Measurements from ENCODE around the gene EXOC4. TPM values are rescaled to one million over a fixed set of nuclear protein-coding genes. Genes with fewer than 3 reads are reported as not detected.

EXOC4 gene
- total RNA-seq, 1 donor from 2014 or later, result 41.3 TPM

GRCh38 chr7:133234961-133235875 is 17.7 kb upstream of the EXOC4 start:
- no peak overlapping the region for H3K4me3 ChIP-seq (ENCODE audit: low read depth, low read length)
- TF ChIP-seq CTCF (conservative IDR thresholded peaks at IDR 0.05; ENCODE audit: low read depth, low read length), result no peak
- no peak for DNase-seq (ENCODE audit: low read depth)

DNA sequence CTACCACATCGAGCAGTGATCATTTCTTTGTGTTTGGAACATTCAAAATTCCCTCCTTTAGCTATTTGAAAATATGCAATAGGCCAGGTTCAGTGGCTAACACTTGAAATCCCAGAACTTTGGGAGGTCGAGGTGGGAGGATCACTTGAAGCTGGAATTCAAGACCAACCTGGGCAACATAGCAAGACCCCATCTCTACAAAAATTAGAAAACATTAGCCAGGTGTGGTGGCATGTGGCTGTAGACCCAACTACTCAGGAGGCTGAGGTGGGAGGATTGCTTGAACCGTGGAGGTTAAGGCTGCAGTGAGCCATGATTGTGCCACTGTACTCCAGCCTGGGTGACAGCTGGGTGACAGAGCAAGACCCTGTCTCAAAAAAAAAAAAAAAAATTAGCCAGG is 15.3 kb upstream of the EXOC4 start:
- no peak overlapping the region for H3K4me3 ChIP-seq (ENCODE audit: low read depth, low read length)
- TF ChIP-seq CTCF (conservative IDR thresholded peaks at IDR 0.05; ENCODE audit: low read depth, low read length), result no peak
- DNase-seq (ENCODE audit: low read depth), result no peak

DNA sequence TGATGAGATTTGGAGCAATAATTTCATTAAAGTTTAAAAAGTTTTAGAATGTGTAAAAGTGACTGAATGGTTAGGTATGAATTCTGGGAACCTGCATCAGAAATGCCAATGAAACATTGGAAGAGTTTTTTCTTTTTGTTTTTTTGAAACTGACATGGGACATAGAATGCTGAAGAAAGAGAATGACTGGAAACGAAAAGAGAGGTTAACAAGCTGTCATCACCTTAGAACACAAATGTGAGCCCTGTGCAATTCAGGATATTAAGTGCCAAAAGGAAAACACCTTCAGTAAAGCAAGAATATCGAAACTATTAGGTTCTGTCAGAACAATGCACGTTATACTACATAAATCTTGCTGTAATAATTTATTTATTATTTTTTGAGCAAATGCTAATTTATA is 12.6 kb upstream of the EXOC4 start:
- no peak overlapping the region for H3K4me3 ChIP-seq (ENCODE audit: low read depth, low read length)
- DNase-seq (ENCODE audit: low read depth), result no peak
- TF ChIP-seq CTCF (conservative IDR thresholded peaks at IDR 0.05; ENCODE audit: low read depth, low read length), result no peak

GRCh38 chr7:133246558-133246957 is 6.3 kb upstream of the EXOC4 start:
- DNase-seq (ENCODE audit: low read depth), result no peak
- H3K4me3 ChIP-seq (ENCODE audit: low read depth, low read length), result no peak overlapping the region
- TF ChIP-seq CTCF (conservative IDR thresholded peaks at IDR 0.05; ENCODE audit: low read depth, low read length), result no peak

DNA sequence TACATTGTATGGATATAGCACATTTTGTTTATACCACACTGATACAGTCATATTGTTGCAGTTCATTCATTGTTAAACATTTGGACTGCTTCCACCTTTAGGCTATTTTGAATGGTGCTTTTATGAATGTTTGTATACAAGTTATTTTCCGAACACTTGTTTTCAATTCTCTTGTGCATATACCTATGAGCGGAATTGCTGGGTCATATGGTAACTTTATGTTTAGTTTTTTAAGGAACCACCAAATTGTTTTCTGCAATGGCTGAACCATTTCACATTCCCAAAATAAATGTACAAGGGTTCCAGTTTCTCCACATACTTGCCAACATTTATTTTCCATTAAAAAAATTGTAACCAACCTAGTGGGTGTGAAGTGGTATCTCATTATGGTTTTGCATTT is 4.0 kb upstream of the EXOC4 start:
- H3K4me3 ChIP-seq (ENCODE audit: low read depth, low read length), result no peak overlapping the region
- no peak for DNase-seq (ENCODE audit: low read depth)
- TF ChIP-seq CTCF (conservative IDR thresholded peaks at IDR 0.05; ENCODE audit: low read depth, low read length), result no peak

DNA sequence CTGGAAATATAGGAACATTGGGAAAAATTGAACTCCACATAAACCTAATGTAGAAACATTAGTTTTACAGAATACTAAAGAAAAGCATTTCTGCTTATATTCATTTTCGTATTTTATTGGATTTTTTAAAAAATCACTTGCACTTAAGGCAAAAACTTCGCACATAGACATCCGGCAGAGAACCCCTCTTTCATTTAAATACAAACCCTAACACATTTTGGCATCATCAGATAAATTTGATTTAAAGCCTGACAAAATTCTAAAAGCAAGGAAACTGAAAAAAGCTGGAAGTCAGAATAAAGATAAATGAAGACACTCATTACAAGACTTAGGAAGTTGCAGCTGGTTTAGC is 396 bp upstream of the EXOC4 start:
- no peak for DNase-seq (ENCODE audit: low read depth)
- no peak for TF ChIP-seq CTCF (conservative IDR thresholded peaks at IDR 0.05; ENCODE audit: low read depth, low read length)
- no peak overlapping the region for H3K4me3 ChIP-seq (ENCODE audit: low read depth, low read length)

- TF ChIP-seq CTCF (conservative IDR thresholded peaks at IDR 0.05; ENCODE audit: low read depth, low read length), result no peak
- peak overlapping the region; percentile 83 for H3K4me3 ChIP-seq (ENCODE audit: low read depth, low read length)
- no peak for DNase-seq (ENCODE audit: low read depth)
Observed at GRCh38 chr7:133253519-133253875, 619 bp downstream of the EXOC4 start.
